D721Med (cell line): Measurements from ENCODE around the gene NOX3.

Experiments used
- DNase-seq: peaks from one replicate; pipeline ENCODE4 v3.0.0; 2011; ENCODE audit warnings: low spot score; ENCODE audit not compliant: insufficient read length
- FAIRE-seq: peaks from 2 replicates; lab custom pipeline; 2011; peaks lifted over from hg19 to GRCh38; lab: Jason Lieb, UNC
- CTCF ChIP-seq: IDR thresholded peaks from 2 replicates; pipeline ENCODE4 v1.5.1; 2012; ENCODE audit warnings: mild to moderate bottlenecking, control low read depth; ENCODE audit not compliant: insufficient read depth; ENCODE audit errors: missing control alignments

NOX3 gene

GRCh38 chr6:155455766-155456165, at the start of gene NOX3:
TSS of gene NOX3 (minus strand) at chr6:155455839. CDS start at chr6:155455800, 39 bp downstream.
- TF ChIP-seq CTCF: no peak
- no peak for FAIRE-seq
- no peak for DNase-seq

- FAIRE-seq (no peak), DNase-seq (no peak)
- TF ChIP-seq CTCF: no peak
These were observed 49.4 kb upstream of the NOX3 start for GRCh38 chr6:155504848-155505607.

GRCh38 chr6:155502393-155502792, 46.8 kb upstream of the NOX3 start:
- FAIRE-seq (no peak), DNase-seq (no peak)
- no peak for TF ChIP-seq CTCF

GRCh38 chr6:155499574-155499973, 43.9 kb upstream of the NOX3 start:
- TF ChIP-seq CTCF: no peak
- DNase-seq (no peak), FAIRE-seq (no peak)

- TF ChIP-seq CTCF: no peak
- FAIRE-seq (no peak), DNase-seq (no peak)
These were observed 42.7 kb upstream of the NOX3 start for GRCh38 chr6:155498370-155498769.

- FAIRE-seq (no peak), DNase-seq (no peak)
- TF ChIP-seq CTCF: no peak
These were observed 41.6 kb upstream of the NOX3 start for GRCh38 chr6:155497273-155497672.
